Measurements from ENCODE around the gene CRPPA.

DNA sequence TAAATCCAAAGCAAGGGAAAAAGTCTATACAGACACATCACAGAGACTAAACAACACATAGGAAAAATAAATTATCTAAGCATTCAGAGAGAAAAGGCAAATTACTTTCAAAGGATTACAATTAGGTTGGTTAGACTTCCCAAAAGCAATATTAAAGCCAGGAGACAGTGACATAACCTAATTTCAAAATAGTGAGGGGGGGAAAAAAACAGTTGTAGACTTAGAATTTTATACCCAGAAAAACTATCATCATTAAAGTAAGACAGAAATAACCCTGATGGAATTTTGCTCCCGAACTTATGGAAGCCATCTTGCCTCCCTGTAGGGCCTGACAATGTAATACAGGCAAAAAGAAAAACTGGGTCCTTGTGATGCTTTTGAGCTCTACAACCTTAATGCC, 18.4 kb downstream of the CRPPA start:
- TF ChIP-seq, protein P1, sequence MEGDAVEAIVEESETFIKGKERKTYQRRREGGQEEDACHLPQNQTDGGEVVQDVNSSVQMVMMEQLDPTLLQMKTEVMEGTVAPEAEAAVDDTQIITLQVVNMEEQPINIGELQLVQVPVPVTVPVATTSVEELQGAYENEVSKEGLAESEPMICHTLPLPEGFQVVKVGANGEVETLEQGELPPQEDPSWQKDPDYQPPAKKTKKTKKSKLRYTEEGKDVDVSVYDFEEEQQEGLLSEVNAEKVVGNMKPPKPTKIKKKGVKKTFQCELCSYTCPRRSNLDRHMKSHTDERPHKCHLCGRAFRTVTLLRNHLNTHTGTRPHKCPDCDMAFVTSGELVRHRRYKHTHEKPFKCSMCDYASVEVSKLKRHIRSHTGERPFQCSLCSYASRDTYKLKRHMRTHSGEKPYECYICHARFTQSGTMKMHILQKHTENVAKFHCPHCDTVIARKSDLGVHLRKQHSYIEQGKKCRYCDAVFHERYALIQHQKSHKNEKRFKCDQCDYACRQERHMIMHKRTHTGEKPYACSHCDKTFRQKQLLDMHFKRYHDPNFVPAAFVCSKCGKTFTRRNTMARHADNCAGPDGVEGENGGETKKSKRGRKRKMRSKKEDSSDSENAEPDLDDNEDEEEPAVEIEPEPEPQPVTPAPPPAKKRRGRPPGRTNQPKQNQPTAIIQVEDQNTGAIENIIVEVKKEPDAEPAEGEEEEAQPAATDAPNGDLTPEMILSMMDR (IDR thresholded peaks at IDR 0.05): no peak
- TF ChIP-seq POLR2A (IDR thresholded peaks at IDR 0.05; ENCODE audit: low read length) (no peak), MAX (IDR thresholded peaks at IDR 0.05) (no peak), GATA3 (IDR thresholded peaks at IDR 0.05; ENCODE audit: borderline replicate concordance) (no peak), POLR2AphosphoS2 (conservative IDR thresholded peaks at IDR 0.05; ENCODE audit: low read length) (no peak)
- TF ChIP-seq, protein P2, sequence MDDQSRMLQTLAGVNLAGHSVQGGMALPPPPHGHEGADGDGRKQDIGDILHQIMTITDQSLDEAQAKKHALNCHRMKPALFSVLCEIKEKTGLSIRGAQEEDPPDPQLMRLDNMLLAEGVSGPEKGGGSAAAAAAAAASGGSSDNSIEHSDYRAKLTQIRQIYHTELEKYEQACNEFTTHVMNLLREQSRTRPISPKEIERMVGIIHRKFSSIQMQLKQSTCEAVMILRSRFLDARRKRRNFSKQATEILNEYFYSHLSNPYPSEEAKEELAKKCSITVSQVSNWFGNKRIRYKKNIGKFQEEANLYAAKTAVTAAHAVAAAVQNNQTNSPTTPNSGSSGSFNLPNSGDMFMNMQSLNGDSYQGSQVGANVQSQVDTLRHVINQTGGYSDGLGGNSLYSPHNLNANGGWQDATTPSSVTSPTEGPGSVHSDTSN (IDR thresholded peaks at IDR 0.05): no peak
- TF ChIP-seq, protein P3, sequence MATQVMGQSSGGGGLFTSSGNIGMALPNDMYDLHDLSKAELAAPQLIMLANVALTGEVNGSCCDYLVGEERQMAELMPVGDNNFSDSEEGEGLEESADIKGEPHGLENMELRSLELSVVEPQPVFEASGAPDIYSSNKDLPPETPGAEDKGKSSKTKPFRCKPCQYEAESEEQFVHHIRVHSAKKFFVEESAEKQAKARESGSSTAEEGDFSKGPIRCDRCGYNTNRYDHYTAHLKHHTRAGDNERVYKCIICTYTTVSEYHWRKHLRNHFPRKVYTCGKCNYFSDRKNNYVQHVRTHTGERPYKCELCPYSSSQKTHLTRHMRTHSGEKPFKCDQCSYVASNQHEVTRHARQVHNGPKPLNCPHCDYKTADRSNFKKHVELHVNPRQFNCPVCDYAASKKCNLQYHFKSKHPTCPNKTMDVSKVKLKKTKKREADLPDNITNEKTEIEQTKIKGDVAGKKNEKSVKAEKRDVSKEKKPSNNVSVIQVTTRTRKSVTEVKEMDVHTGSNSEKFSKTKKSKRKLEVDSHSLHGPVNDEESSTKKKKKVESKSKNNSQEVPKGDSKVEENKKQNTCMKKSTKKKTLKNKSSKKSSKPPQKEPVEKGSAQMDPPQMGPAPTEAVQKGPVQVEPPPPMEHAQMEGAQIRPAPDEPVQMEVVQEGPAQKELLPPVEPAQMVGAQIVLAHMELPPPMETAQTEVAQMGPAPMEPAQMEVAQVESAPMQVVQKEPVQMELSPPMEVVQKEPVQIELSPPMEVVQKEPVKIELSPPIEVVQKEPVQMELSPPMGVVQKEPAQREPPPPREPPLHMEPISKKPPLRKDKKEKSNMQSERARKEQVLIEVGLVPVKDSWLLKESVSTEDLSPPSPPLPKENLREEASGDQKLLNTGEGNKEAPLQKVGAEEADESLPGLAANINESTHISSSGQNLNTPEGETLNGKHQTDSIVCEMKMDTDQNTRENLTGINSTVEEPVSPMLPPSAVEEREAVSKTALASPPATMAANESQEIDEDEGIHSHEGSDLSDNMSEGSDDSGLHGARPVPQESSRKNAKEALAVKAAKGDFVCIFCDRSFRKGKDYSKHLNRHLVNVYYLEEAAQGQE (IDR thresholded peaks at IDR 0.05): no peak
